DOHH2 (cell line): ENCODE measurements around the gene GIMAP8.

Experiments
- H3F3A ChIP-seq: fragments of 200-600 bp; sonication (generic), shearing (Covaris generic); 2 replicates; pipeline ENCODE4 v1.6.0; 2016; ENCODE audit warnings: antibody characterized with exemption, mild to moderate bottlenecking; ENCODE audit not compliant: control insufficient read depth, insufficient read depth
- H3K27ac ChIP-seq: fragments of 200-600 bp; sonication (generic); 2 replicates; pipeline ENCODE4 v1.5.1; 2014; ENCODE audit warnings: low read depth, mild to moderate bottlenecking, low read length, moderate library complexity
- H3K27me3 ChIP-seq: fragments of 200-600 bp; sonication (generic); 2 replicates; pipeline ENCODE4 v1.6.1; 2014; ENCODE audit warnings: mild to moderate bottlenecking, low read length, mixed read lengths; ENCODE audit not compliant: control insufficient read depth
- H3K36me3 ChIP-seq: fragments of 200-600 bp; sonication (generic); 2 replicates; pipeline ENCODE4 v1.6.1; 2014; ENCODE audit warnings: mild to moderate bottlenecking, low read length, moderate library complexity, mixed read lengths; ENCODE audit not compliant: control insufficient read depth
- H3K4me1 ChIP-seq: fragments of 200-600 bp; sonication (generic); 2 replicates; pipeline ENCODE4 v1.6.1; 2014; ENCODE audit warnings: mild to moderate bottlenecking, low read length, mixed read lengths; ENCODE audit not compliant: control insufficient read depth
- H3K4me2 ChIP-seq: fragments of 200-600 bp; sonication (generic); 2 replicates; pipeline ENCODE4 v1.6.0; 2014; ENCODE audit warnings: mild to moderate bottlenecking, low read length, moderate library complexity
- H3K4me3 ChIP-seq: fragments of 200-600 bp; sonication (generic); 2 replicates; pipeline ENCODE4 v1.5.1; 2014; ENCODE audit warnings: mild to moderate bottlenecking, low read length, mixed read lengths
- H3K79me2 ChIP-seq: fragments of 200-600 bp; sonication (generic); 2 replicates; pipeline ENCODE4 v1.6.1; 2014; ENCODE audit warnings: mild to moderate bottlenecking, low read length, mixed read lengths; ENCODE audit not compliant: control insufficient read depth
- H3K9me2 ChIP-seq: fragments of 200-600 bp; sonication (generic); replicated peaks from 2 replicates; pipeline ENCODE4 v1.6.1; 2014; ENCODE audit warnings: mild to moderate bottlenecking, low read length, mixed read lengths; ENCODE audit not compliant: control insufficient read depth
- H3K9me3 ChIP-seq: fragments of 200-600 bp; sonication (generic); 2 replicates; pipeline ENCODE4 v1.6.1; 2014; ENCODE audit warnings: antibody characterized with exemption, low read length, mixed read lengths; ENCODE audit not compliant: control insufficient read depth, insufficient read depth
- H4K20me1 ChIP-seq: fragments of 200-600 bp; sonication (generic); 2 replicates; pipeline ENCODE4 v1.6.0; 2014; ENCODE audit warnings: low read depth, mild to moderate bottlenecking, antibody characterized with exemption, low read length, moderate library complexity; ENCODE audit not compliant: control insufficient read depth, insufficient read depth
- EZH2phosphoT487 ChIP-seq: fragments of 200-600 bp; sonication (generic); IDR thresholded peaks from 2 replicates; pipeline ENCODE4 v1.6.1; 2017; ENCODE audit warnings: borderline replicate concordance, mild to moderate bottlenecking, antibody characterized with exemption, low read length, moderate library complexity, mixed read lengths
- TF ChIP-seq, protein P1 (sequence below): fragments of 200-600 bp; sonication (generic); IDR thresholded peaks from one replicate; pipeline ENCODE4 v1.5.1; 2014; ENCODE audit warnings: antibody characterized with exemption, mild to moderate bottlenecking, low read depth, low read length; ENCODE audit not compliant: poor library complexity, severe bottlenecking

GIMAP8 gene

DNA sequence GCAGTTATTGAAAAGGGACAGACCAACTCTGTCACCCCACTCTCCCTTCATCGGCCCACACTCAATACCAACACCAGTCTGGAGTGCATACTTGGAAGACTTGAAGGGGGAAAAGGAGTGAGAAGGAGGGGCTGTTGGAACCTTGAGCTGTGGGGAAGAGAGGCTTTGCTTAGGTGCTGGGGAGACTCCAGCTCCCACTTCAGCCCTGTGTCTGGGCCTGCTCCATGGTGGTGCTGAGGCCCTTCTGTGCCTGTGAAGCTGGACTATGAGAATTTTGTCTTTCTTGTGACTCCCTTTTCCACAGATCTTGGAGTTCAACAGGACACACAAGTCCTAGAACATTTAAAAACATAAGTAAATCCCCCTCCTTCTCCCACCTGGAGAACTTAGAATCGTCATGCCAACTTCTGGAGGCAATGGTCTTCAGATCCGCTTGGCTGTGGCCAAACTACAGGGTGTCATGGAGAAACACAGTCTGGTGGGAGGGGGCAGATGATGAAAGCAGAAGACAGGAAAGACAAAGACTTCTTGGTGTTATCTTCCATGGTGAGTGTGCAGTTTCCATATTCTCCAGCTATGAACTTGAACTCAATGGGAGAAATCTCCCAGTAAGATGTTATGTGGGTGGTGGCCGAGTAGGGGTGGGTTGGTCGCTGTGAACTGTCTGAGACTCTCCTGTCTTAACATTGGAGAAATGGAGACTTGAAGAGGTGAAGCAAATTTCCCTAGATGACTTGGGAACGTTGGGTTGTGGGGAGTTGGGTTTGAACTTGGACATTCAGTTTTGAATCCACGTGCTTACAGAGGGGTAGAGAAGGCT, 18.4 kb upstream of the GIMAP8 start:
- Histone ChIP-seq H3K4me3 (no peak overlapping the region), H3K4me1 (peaks cover 15% of the 10 kb centered on the region), H3K9me2 (no peaks in the 10 kb centered on the region), H3K4me2 (no peak overlapping the region), H3K79me2 (no peaks in the 10 kb centered on the region), H3K36me3 (no peaks in the 10 kb centered on the region), H3K27me3 (peaks cover 63% of the 10 kb centered on the region), H3K9me3 (no peaks in the 10 kb centered on the region), H3F3A (no peaks in the 10 kb centered on the region), H4K20me1 (no peaks in the 10 kb centered on the region), H3K27ac (no peak overlapping the region)
- no peak for TF ChIP-seq EZH2phosphoT487
- TF ChIP-seq, protein P1, sequence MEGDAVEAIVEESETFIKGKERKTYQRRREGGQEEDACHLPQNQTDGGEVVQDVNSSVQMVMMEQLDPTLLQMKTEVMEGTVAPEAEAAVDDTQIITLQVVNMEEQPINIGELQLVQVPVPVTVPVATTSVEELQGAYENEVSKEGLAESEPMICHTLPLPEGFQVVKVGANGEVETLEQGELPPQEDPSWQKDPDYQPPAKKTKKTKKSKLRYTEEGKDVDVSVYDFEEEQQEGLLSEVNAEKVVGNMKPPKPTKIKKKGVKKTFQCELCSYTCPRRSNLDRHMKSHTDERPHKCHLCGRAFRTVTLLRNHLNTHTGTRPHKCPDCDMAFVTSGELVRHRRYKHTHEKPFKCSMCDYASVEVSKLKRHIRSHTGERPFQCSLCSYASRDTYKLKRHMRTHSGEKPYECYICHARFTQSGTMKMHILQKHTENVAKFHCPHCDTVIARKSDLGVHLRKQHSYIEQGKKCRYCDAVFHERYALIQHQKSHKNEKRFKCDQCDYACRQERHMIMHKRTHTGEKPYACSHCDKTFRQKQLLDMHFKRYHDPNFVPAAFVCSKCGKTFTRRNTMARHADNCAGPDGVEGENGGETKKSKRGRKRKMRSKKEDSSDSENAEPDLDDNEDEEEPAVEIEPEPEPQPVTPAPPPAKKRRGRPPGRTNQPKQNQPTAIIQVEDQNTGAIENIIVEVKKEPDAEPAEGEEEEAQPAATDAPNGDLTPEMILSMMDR: no peak

DNA sequence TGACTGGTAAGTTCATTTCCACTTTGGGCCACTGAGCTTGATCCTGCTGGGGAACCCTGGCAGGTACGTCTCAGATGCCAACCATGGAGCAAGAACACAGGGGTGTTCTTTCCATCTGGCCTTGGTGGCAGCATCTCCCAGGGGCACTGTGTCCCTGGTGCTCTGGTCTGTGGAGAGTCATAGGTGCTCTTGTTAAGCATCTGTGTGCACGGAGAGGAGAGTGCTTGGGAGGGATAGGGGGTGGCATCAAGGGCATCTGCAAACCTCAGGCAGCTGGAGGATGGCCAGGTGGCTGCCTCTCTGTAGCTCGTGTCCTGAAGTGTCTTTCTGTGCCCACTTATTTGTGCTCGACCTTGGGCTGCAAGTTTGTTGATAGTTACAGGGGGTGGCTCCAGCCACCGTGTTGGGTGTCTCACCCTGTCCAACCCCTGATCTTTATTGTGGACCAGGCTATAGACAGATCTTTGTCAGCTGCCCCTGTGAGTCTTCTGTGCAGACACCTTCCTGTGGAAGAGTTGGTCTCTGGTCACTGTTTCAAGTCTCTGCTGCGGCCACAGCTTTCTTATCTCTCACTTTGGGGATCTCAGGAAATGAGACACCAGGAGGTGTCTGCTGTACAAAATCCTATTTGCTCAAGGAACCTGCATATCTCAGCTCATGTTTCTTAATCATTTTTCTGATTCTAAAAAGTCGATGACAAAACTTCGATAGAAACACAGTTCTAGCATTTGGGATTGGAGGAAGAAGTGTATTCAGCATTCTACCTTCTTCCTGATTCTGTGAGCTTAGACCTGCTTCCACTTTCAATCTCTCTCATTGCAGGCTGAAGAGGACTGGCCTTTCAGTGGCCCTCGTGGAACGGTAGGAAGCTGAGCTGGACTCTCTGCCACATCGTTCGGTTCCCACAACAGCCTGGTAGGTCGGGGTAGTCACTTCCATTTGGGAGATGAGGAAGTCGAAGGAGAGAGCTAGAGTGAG, 17.2 kb upstream of the GIMAP8 start:
- Histone ChIP-seq H3K9me3 (no peaks in the 10 kb centered on the region), H4K20me1 (no peaks in the 10 kb centered on the region), H3K79me2 (no peaks in the 10 kb centered on the region), H3F3A (no peaks in the 10 kb centered on the region), H3K9me2 (no peaks in the 10 kb centered on the region), H3K4me2 (no peak overlapping the region), H3K27ac (no peak overlapping the region), H3K27me3 (peaks cover 67% of the 10 kb centered on the region), H3K36me3 (no peaks in the 10 kb centered on the region), H3K4me3 (no peak overlapping the region), H3K4me1 (peaks cover 15% of the 10 kb centered on the region)
- no peak for TF ChIP-seq EZH2phosphoT487
- TF ChIP-seq, protein P1: no peak

DNA sequence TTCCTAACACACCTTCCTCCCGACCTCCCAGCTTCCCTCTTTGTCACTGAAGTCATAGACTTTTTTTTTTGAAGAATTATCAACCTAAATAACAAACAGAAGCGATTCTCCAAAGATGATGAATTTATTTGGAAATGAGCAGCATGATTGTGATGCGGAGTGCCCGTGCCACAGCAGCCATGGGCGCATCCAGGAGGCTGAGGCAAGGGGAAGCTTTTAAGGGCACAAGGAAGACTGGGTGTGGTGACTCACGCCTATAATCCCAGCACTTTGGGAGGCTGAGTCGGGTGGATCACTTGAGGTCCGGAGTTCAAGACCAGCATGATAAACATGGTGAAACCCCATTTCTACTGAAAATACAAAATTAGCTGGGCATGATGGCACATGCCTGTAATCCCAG, 16.2 kb upstream of the GIMAP8 start:
- no peaks in the 10 kb centered on the region for H3K36me3 ChIP-seq
- H3K79me2 ChIP-seq: no peaks in the 10 kb centered on the region
- H3F3A ChIP-seq: no peaks in the 10 kb centered on the region
- no peak overlapping the region for H3K4me2 ChIP-seq
- no peak overlapping the region for H3K4me3 ChIP-seq
- no peak overlapping the region for H3K27ac ChIP-seq
- TF ChIP-seq EZH2phosphoT487: no peak
- TF ChIP-seq, protein P1: no peak
- H3K4me1 ChIP-seq: peaks cover 15% of the 10 kb centered on the region
- peaks cover 69% of the 10 kb centered on the region for H3K27me3 ChIP-seq
- no peaks in the 10 kb centered on the region for H3K9me2 ChIP-seq
- H4K20me1 ChIP-seq: no peaks in the 10 kb centered on the region
- H3K9me3 ChIP-seq: no peaks in the 10 kb centered on the region
